GM08714 (cell line): ENCODE measurements around the gene GPD1.

Experiments
- H3K4me3 ChIP-seq: fragments of 200-500 bp; sonication (Bioruptor generic); 2 replicates; pipeline ENCODE4 v1.5.1; 2014; ENCODE audit warnings: mild to moderate bottlenecking, low read length, inconsistent platforms
- ZNF274 ChIP-seq: IDR thresholded peaks from 2 replicates; pipeline ENCODE4 v1.6.1; 2012; ENCODE audit warnings: mild to moderate bottlenecking, low read depth, low read length

Gene GPD1

DNA sequence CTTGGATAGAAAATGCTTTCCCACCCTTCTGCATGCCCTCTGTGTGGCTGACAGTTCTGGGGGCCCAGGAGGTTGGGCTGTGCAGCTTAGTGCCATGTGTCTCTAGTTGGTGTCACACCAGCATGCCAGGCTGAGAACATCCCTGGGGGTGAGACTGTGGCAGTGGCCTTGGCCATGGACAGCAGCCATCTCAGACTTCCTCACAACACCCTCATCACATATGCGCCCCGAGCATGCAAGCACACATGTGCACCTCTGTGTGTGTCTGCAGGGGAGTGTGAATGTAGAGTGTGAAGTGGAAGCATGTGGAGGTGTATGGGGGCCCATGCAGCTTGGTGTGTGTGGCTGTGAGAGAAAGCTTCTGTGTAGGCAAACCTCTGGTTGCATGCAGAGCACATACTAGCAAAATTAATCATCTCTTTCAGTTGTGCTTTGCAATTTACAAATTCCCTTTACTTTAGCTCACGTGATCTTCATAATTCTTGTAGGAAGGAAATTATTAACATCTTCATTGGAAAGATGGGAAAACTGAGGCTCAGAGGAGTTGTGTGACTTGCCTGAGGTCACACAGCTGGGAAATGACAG lies 38.0 kb upstream of the GPD1 start:
- TF ChIP-seq ZNF274, result no peak
- H3K4me3 ChIP-seq, result no peak overlapping the region

GRCh38 chr12:50066402-50066801 lies 37.4 kb upstream of the GPD1 start:
- H3K4me3 ChIP-seq, result no peak overlapping the region
- TF ChIP-seq ZNF274, result no peak

DNA sequence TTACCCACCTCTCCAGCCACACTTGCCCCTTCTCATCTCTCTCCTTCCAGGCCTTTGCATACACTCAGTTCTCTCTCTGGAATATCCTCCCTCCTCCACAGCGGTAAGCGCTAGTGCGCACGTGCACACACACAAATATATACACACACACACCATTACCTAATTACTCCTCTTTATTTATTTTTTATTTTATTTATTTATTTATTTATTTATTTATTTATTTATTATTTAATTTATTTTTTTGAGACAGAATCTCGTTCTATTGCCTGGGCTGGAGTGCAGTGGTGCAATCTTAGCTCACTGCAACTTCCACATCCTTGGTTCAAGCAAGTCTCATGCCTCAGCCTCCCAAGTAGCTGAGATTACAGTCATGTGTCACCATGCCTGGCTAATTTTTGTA lies 34.7 kb upstream of the GPD1 start:
- TF ChIP-seq ZNF274, result no peak
- H3K4me3 ChIP-seq, result no peak overlapping the region

DNA sequence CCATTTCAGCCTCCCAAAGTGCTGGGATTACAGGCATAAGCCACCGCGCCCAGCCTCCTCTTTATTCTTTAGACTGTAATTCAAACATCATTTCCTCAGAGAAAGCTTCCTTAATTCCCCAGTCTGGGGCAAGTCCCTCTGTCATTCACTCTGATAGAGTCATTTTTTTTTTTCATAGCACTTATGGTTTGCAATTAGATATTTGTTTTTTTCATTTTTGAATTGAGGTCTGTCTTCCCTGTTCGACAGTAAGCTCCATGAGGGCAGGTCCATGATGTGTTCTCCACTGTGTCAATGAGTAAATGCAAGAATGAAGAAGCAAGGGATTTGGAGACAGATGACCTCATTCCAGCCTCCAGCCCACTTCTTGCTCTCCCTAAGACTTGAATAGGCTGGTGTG lies 34.3 kb upstream of the GPD1 start:
- TF ChIP-seq ZNF274, result no peak

DNA sequence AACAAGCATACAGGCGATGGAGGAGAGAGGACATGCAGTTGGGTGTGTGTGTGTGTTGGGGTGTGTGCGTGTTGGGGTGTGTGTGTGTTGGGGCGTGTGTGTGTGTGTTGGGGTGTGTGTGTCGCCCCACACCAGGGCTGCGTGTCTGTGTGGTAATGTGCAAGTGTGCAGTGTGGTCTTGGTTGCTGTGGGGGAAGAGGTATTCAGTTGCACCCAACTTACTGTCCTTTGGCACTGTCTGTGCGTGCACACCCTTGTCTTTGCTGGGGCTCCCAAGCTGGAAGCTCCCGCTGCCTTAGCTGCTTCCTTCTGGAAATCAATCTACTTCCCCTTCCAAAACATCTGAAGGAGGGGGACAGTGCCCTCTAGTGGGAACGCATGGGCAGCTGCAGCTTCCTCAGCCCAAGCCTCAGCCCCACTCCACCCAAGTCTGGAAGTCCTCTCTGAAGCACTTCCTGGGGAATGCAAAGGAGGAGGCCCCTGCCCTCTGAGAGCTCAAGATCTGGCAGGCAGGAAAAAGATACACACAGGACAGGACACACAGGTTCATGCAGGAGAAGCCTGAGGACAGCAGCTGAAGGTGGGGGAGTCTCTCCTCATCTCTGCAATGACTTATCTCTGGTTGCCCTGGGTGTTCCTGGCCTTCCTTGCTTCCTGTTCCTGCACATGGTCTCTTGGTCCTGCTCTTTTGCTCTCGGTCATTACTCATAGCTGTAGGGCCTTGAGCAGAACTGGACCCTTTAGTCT lies 33.3 kb upstream of the GPD1 start:
- no peak overlapping the region for H3K4me3 ChIP-seq
- TF ChIP-seq ZNF274, result no peak

More for the DNA sequence above, 34.3 kb upstream of the GPD1 start:
- no peak overlapping the region for H3K4me3 ChIP-seq

DNA sequence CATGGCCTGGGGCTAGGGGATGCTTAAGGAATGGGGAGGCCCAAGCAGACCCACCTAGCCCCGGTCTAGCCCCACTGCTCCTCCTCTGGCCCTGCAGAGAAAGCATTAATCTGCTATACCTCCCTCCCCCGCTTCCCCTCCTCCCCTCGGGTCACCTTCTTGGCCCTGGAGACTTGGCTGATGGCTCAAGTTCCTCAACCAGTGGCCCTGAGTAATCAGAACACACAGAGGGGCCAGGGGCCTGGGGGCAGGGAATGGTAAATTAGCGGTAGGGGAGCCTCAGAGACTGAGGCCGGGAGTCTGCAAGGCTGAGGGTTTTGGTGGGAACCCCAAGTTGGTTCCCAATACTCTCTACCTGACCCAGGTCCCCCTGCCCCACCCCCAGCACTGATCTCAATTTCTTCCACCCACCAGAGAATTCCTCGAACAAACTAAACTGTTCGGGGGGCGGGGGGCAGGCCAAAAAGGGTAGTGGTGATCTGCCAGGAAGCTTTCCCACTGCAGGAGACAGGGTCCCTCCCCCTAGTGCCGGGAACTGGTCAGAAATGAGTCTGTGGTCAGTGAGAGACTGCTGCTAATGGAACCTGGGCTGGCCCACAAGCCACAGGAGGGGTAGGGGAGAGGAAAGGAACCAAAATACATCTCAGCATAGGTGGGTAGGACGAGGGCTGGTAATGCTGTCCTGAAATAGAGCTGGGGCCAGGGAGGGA lies 31.5 kb upstream of the GPD1 start:
- H3K4me3 ChIP-seq, result no peak overlapping the region
- TF ChIP-seq ZNF274, result no peak

DNA sequence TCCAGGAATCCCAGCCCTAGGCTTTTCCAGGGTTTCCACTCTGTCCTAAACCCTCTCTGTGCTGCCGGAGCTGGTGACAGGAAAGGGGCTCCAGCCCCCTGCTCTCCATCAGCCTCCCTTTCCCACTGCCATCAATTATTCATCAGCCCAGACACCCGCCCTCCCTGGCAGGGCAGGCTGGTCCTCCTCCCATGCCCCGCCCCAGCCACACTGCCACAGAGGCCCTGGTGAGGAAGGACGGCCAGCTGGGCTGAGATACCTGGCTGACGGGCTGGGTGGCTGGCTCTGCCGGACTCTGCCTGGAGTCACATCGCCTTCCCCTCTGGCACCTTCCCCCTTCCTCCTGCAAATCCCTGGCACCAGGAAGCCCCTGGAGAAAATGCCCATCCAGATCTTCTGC lies 30.6 kb upstream of the GPD1 start:
- no peak overlapping the region for H3K4me3 ChIP-seq
- no peak for TF ChIP-seq ZNF274

GRCh38 chr12:50073712-50074111 lies 30.1 kb upstream of the GPD1 start:
- no peak overlapping the region for H3K4me3 ChIP-seq
- no peak for TF ChIP-seq ZNF274

GRCh38 chr12:50074936-50075807 lies 28.6 kb upstream of the GPD1 start:
- H3K4me3 ChIP-seq, result no peak overlapping the region
- no peak for TF ChIP-seq ZNF274

- no peak overlapping the region for H3K4me3 ChIP-seq
- no peak for TF ChIP-seq ZNF274
Measured at GRCh38 chr12:50075808-50076170, 28.0 kb upstream of the GPD1 start.

DNA sequence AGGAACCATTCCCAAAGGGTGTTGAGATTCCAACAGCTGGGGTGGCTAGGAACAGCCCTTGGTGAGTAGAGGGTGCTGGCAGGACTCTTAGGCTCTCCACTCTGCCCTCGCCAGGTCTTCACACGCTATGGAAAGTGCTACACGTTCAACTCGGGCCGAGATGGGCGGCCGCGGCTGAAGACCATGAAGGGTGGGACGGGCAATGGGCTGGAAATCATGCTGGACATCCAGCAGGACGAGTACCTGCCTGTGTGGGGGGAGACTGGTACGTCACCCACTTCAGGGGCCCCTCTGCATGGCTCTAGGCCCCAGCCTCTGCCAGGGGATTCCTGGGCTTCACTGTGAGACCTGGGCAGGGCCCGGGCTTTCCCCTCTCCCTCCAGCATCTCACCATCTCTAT lies 26.7 kb upstream of the GPD1 start:
- no peak overlapping the region for H3K4me3 ChIP-seq
- TF ChIP-seq ZNF274, result no peak

DNA sequence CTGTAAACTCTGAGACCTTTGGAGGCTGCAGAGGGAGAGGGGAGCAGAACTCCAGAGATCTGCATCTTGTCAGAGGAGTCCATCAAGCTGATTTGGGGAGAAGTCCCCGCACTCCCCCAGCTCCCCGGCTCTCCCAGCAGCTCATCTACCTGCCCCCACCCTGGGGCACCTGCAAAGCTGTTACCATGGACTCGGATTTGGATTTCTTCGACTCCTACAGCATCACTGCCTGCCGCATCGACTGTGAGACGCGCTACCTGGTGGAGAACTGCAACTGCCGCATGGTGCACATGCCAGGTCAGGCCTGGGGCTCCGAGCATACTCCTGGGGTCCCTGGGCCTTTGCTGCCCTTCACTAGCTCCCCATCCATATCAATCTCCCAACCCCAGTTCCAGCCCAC lies 25.5 kb upstream of the GPD1 start:
- no peak overlapping the region for H3K4me3 ChIP-seq
- no peak for TF ChIP-seq ZNF274

DNA sequence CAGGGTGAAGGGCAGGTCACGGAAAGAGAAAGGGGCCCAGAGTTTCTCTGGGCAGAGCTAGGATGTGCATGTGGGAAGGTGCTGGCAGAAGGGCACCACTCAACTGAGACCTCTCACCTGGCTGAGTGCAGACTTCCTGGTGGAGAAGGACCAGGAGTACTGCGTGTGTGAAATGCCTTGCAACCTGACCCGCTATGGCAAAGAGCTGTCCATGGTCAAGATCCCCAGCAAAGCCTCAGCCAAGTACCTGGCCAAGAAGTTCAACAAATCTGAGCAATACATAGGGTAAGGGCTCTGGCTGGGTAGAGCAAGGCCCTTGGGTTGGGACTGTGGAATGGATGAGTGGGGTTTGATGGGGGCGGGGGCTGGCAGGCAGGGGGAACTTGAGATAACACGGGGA lies 24.0 kb upstream of the GPD1 start:
- no peak overlapping the region for H3K4me3 ChIP-seq
- TF ChIP-seq ZNF274, result no peak

DNA sequence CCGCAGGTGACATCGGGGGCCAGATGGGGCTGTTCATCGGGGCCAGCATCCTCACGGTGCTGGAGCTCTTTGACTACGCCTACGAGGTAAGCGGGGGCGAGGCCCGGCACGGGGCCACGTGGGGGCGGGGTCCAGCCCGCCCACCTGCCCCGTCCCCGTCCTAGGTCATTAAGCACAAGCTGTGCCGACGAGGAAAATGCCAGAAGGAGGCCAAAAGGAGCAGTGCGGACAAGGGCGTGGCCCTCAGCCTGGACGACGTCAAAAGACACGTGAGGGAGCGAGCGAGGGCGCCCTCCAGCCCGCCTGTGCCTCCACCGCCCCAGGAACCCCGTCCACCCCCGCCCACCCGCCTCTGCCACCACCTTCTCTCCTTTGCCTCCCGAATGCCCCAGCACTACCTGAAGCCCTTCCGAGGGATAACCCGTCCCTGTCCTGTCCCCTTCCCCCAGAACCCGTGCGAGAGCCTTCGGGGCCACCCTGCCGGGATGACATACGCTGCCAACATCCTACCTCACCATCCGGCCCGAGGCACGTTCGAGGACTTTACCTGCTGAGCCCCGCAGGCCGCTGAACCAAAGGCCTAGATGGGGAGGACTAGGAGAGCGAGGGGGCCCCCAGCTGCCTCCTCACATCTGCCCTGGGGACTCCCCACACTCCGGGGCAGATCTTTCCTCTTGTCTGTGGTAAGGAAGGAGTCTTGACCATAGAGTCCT lies 22.6 kb upstream of the GPD1 start:
- no peak for TF ChIP-seq ZNF274
- H3K4me3 ChIP-seq, result no peak overlapping the region

GRCh38 chr12:50082644-50083043 lies 21.2 kb upstream of the GPD1 start:
- H3K4me3 ChIP-seq, result no peak overlapping the region
- TF ChIP-seq ZNF274, result no peak
